Sciatic nerve (tissue), 2 donors: ENCODE results near the gene HOXA9. TPM values are rescaled to one million over a fixed set of nuclear protein-coding genes. Genes with fewer than 3 reads are reported as not detected.

ENCODE experiments used
- ATAC-seq: fragments of 200-7000 bp; cut with Tn5 transposase; one replicate; pipeline ENCODE4 v1.9.1; 2020; ENCODE audit warnings: mild to moderate bottlenecking, moderate library complexity
- DNase-seq: peaks from one replicate; pipeline ENCODE4 v3.0.0-alpha.2; 2020; ENCODE audit warnings: low spot score
- intact Hi-C: fragments of 100-400 bp; cut with DNase I; formaldehyde crosslinking; loops from one replicate; pipeline ENCODE4 v1.14.2; 2022
- total RNA-seq: library from RNA; stranded (reverse); fragmentation: NEBNext Ultra II Directional; extraction: Animal tissue kit (Norgen Biotek cat#: 25700); gene quantifications from one replicate; pipeline ENCODE4 v1.2.1, GENCODE V29; 2021
- donor health status: DM: no; HTN: no; CAD: no.
- donor health status: DM: no; HTN: no; CAD: no.

The HOXA9 gene
- total RNA-seq, 1 donor from 2014 or later = 7.1 TPM

DNA sequence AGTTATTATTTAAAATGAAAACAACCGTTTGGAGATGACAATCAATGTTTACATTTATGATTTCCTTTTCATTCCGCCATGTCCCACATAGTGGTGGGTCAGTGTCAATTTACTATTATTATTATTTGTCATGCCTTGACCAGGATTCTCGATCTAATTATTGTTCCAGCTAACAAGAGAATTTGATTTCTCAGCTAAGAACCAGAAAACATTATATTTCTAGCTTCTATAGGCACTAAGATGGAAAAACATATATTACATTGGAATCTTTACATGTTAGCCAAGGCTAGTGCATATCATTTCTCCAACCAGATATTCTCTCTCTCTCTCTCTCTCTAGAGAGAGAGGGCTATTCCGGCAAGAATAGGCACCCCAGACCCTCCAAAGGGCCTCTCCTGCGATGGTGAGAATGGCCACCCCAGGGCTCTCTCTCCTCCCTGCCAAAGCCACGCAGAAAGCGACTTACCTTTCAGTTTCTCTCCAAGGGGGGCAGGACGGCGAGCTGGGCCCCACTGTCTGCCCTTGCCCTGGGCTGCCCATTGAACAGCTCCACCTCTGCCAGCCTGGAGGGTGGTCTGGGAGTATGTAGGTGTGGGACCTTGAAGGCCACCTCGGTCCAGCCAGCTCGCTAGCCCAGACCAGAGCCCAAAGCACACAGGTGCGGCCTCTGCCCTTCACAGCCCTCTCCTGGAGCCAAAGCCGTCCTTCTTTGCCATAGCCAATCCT is 15.3 kb downstream of the HOXA9 start:
- DNase-seq = peak; percentile 56
- ATAC-seq = no peak
- intact Hi-C loops = loop anchor here (10.0 kb wide), 1 partner anchor 775 kb away; no protein-coding TSS in a partner anchor

DNA sequence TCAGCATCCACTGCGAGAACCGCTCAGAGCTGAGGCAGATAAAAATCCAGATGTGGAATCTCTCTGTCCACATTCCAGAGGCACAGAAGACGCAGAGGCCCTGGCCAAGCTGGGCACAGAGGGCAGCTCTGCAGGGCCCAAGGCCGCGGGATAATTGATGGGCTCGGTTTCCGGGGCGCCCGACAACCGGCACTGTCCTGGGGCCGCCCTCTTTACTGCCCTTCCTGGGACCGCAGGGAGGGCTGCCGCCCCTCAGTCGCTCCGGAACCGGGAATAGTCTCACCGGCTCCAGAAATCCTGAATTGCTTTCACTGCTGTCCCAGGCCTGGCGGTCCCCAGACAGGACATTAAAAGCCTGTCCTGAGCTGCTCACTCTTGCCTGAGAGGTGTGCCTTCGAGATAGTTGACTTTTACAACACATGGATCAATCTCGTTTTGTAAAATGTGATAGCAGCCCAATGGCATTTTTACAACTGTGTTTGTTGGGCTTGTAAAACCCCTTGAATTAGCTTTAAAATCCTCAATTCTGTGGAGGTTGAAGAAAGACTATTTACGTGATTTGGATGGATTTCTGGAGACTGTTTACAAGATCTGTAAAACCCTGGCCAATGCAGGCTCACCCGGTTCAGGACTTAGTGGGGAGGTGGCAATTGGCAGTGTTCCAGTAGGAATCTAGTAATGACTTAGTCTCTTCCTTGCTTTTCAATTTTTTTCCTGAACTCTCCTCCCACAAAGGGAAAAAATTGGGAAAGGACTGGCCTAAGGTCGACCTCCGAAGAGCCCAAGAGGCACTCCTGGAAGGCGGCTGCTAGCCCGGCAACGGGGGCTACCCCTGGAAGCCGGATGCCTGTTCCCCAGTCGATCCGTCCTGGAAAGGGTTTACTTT is 16.3 kb downstream of the HOXA9 start:
- intact Hi-C loops = no loop called here
- no peak for ATAC-seq
- DNase-seq = peak; percentile 56

DNA sequence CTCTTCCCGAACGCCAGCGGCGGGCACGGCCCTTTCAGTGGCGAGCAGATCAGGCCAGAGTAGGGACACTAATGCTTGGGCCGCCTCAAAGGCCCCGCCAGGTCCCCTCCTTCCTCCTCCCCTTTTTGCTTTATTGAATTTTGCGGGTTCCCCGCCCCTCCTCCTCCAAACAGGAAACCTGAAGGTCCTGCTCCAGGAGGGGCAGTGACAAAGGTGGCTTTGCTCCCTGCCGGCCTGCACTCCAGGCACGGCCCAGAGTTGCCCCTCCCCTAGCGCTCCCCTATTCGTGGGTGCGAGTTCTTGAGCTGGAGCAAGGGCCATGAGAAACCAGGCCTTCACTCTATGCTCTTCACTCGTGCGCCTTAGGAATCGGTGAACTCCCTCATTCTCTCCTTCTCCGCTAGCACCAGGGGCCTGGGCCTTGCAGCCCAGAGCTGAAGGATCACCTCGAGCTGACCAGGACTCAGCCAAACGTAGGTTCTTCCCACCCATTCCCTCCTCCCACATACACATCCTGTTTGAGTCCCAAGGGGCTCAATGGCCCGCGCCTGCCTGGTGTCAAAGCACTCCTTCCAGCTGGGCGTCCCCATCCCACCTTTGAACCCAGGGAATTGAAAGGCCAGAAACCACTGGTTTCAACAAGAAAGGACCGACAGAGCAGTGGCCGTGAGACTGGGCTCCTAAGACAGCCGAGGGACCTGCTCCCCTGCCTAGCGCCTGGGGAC is 17.1 kb downstream of the HOXA9 start:
- ATAC-seq (no peak), DNase-seq (peak; percentile 68)
- intact Hi-C loops = no loop called here

DNA sequence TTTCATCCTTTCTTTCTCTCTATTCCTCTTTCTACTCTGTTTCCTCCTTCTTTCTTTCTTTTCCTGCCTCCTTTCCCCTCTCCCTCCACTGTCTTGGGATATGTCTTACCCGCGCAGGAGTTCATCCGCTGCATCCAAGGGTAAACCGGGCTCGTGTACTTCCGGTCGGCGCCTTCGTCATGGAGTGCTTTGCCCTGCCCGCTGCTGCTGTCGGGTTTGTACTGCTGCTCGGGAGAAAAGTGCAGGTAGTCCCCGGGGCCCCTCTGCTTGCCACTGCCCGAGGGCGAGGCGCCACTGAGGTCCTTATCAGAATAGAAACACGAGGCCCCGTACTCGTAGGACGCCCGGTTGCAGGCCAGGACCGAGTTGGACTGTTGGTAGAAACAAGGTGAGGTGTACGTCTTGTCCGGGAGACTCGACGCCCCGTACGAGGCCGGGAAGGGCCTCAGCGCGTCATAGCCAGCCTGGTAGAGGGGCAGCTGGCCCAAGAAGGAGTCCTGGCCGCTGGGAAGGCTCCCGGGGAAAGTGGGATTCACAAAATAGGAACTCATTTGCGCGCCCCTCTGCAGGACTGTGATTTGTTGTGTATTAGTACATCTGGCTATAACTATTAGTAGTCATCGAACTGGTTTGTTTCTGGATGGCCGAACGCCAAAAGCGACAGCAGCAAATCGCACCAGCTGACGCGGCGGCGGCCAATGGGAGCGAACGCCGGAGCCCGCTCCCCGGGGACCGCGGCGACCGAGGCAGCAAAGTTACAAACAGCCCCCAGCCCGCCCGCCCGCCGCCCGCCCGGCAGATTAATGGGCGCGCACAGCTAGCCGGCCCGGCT is 17.9 kb downstream of the HOXA9 start, which contains the start of gene HOXA6:
Gene HOXA6 (minus strand): TSS at position 576 of the 832 bp plus-strand sequence. CDS start 25 bp downstream, at position 551.
- DNase-seq (peak; percentile 86), ATAC-seq (peak; percentile 1)
- intact Hi-C loops = no loop called here

DNA sequence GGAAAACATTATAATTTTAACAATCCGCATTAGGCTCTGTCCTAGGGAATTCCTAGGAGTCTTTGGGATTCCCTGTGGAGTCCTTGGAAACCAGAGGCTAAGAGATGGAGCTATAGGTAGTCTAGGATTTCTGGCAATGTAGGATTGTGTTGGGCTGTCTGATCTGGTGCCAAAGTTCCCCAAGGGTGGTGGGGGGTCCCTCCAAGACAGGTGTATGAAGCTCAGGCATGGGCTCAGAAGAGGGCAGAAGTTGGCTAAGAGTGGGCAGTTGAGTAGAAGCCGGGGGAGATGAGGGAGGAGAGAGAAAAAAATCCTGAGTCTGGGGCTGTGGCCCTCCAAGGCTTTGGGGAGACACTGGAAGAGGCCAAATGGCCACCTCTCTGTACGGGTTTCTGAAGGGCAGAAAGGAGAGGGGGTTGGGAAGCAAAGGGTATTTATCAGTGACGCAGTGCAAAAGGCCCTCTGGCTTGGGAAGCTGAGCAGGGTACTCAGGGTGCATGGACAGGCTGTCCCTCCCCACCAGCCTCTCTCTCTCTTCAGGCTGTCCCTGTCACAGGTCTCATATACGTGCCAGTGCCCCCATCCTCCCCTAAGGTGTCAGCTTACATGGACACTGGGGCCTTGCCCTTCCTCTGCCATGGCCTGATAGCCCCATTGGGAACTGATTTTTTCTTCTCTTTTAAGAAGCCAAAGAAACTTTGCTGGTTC is 18.7 kb downstream of the HOXA9 start:
- ATAC-seq (no peak), DNase-seq (no peak)
- intact Hi-C loops = no loop called here

DNA sequence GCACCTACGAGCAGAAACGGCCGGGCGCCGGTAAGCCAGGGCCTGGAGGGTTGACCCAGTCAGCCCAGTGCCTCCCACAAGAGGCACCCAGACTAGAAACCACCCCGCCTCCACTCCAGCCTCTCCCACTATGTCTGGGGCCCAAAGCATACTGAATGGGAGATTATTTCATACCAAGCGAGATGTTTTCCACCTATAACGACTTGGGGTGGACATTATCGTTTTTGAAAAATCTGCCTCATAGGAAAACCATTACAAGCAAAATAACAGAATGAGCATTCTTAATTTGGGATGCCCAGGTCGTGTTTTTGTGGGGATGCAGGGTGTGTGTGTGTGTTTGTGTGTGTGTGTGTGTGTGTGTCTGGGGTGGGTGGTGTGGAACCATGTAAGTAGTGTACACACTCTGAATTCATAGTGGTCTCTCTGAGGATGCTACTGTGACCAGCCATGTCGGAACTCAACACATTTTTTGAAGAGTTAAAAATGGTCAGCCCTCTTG is 19.4 kb downstream of the HOXA9 start:
- intact Hi-C loops = no loop called here
- ATAC-seq (no peak), DNase-seq (no peak)

DNA sequence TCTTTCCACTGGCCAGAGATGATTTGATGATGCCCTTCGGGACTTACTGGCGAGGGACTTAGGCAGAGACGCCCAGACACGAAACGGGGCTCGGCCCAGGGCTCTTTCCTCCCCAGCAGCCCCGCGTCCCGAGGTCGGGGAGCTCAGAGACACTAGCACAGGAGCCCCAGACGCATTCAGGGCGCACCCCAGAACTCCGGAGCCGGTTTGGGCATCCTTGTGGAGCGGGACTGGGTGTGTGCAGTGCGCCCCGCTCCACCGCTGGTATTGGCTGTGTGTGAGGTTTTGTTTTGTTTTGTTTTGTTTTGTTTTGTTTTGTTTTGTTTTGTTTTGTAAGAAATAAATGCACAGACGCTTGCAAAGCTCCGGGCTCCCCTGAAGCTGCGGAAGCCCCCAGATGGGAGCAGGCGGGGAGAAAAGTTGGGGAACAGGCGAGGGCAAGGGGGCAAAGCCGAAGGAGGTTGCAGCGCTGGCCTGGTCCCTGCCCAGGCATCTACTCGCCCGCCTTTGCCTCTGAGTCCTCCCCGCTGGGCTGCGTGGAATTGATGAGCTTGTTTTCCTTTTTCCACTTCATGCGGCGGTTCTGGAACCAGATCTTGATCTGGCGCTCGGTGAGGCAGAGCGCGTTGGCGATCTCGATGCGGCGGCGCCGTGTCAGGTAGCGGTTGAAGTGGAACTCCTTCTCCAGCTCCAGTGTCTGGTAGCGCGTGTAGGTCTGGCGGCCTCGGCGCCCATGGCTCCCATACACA is 20.0 kb downstream of the HOXA9 start:
- DNase-seq (peak; percentile 62), ATAC-seq (no peak)
- intact Hi-C loops = no loop called here

DNA sequence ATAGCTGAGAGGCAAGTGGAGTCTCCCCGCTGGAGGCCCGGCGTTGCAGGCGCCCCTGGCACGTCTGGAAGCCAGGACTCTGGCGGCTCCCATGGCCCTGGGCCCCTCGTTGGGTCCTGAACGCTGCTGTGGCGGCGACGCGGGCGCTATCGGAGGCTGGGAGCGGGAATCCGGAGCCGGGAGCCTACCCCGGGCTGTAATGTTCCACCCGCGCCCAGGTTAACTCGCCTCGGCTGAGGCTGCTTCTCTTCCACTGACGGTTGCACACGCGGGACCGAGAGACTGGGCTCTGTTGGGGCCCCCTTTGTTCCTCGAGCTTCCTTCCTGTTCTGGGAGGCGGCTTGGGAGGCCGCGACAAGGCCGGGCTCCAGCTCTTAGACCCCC is 20.6 kb downstream of the HOXA9 start:
- peak; percentile 3 for ATAC-seq
- intact Hi-C loops = no loop called here
- peak; percentile 66 for DNase-seq

DNA sequence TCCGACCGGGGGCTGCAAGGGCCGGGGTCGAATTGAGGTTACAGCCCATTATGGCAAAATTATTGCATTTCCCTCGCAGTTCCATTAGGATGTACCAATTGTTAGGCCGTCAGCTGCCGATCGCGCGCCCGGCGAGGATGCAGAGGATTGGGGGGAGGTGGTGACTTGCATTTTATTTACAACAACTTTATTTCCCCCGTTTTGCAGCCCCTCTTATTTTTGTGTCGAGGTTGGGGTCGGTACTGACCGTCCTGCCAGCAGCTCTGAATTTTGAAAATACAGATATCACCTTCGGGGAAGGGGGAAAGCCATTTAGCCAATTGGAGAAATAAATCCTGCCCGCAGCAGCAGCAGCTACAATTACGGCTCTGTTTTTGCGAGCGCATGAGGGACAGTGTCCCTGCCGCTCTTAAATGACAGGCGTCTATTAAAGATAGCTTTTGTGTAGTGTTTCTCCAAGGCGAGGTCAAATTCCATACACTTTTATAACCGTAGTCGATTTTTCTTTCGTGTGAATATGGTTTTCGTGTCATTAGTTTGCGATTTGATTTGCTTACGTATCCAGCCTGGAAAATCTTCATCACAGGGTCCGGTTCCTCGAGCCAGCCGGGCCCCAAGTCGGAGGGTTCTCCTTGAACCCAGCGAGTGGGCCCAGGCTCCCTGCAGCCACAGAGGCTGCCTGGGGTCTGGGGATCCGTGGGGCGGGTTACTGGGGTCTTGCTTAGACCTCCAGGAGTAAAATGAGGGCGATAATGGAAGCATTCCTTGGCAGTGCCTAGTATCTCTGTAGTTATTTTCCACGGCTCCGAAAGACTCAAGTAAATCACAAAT is 21.2 kb downstream of the HOXA9 start:
- DNase-seq = no peak
- intact Hi-C loops = no loop called here
- no peak for ATAC-seq

DNA sequence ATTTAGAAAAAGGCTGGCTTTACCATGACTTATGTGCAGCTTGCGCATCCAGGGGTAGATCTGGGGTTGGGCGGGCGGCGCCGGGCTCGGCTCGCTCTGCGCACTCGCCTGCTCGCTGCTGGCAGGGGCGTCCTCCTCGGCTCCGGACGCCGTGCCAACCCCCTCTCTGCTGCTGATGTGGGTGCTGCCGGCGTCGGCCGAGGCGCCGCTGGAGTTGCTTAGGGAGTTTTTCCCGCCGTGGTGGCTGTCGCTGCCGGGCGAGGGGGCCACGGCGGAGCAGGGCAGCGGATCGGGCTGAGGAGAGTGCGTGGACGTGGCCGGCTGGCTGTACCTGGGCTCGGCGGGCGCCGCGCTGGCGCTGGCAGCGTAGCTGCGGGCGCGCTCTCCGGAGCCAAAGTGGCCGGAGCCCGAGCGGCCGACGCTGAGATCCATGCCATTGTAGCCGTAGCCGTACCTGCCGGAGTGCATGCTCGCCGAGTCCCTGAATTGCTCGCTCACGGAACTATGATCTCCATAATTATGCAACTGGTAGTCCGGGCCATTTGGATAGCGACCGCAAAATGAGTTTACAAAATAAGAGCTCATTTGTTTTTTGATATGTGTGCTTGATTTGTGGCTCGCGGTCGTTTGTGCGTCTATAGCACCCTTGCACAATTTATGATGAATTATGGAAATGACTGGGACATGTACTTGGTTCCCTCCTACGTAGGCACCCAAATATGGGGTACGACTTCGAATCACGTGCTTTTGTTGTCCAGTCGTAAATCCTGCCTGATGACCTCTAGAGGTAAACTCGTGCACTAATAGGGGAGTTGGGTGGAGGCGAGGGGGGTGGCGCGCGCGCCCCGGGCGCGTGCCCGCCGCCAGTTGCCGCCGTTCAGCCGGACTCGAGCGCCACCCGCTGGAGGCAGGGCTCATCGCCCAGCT is 22.1 kb downstream of the HOXA9 start, which contains the start of gene HOXA5:
Gene HOXA5 (minus strand): TSS at position 659 of the 927 bp plus-strand sequence. CDS start 74 bp downstream, at position 585.
- ATAC-seq (peak; percentile 84), DNase-seq (no peak)
- intact Hi-C loops = no loop called here

DNA sequence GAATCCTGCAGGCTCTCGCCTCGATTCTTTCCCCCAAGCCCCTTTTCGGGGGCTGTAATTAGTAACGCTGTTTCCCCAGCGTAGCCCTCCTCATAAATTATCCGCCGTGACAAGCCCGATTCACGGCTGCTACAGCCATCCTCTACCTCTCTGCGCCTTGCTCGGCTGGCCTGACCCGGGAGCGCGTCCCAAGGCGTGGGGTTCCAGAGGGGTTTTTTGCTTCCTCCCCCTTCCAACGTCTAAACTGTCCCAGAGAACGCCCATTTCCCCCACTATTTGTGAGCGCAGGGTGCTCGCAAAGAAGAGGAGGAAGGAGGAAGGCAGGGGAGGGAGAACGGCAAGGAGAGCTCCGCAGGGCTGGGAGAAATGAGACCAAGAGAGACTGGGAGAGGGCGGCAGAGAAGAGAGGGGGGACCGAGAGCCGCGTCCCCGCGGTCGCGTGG is 22.7 kb downstream of the HOXA9 start:
- DNase-seq (no peak), ATAC-seq (no peak)
- intact Hi-C loops = no loop called here

DNA sequence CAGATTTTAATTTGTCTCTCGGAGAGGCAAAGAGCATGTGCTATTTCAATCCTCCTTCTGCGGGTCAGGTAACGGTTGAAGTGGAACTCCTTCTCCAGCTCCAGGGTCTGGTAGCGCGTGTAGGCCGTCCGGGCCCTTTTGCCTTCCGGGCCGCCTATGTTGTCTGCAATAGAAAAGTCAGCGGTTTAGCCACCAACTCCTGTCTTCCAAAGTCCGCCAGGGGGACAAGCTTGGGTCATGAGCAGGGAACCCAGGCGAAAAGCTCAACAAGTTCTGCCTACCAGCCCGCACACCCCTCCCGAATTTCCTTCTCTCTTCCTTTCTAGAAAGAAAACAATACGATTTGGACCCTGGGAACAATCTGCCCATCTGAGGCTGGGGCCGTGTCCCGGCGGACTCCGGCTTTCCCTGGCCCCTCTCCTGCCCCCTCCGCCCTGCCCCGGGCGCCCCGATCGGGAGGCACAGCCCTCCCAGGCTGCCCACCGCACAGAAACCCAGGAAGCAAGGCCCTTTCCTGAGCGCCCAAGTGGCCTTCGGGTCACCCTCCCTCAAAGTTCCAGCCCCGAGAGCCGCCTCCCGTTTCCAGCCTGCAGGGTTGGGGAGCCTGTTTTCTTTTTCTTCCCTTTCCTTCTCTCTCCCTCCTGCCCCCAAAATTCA is 23.3 kb downstream of the HOXA9 start:
- ATAC-seq (no peak), DNase-seq (peak; percentile 55)
- intact Hi-C loops = no loop called here

DNA sequence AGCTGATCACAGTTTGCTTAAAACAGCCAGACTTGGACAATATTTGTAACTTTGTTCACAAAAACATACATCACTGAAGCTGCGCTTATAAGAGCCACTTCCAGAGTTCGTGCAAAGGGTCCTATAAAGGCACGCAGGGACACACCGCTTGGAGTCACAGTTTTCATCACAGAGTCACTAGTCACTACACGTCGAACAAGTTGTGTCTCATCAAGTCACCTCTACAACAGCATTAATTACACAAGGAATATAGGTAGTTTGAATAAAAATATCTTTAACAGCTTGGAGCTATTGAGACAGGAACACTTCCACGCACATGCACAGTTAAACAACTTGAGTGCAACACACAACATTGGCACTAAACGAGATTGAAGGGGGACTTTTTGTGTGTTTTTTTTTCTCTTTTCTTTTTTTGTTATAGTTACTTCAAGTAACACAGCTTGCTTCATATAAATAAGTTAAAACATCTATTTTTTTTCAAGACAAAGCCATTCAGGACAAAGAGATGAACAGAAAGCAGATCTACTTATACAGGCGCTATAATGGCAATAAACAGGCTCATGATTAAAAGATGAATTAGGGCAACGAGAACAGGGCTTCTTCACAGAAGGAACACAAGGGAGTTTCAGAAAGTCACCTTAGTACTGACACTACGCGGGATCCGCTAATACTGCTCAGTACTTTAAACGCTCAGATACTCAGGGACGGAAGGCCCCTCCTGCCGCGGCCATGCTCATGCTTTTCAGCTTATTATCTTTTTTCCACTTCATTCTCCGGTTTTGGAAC is 24.0 kb downstream of the HOXA9 start:
- DNase-seq = no peak

More for the DNA sequence above, 24.0 kb downstream of the HOXA9 start:
- intact Hi-C loops = no loop called here
- no peak for ATAC-seq
